ENCODE data around the gene HOXA13.

Gene HOXA13

GRCh38 chr7:27242555-27243339, 42.9 kb upstream of the HOXA13 start, which contains the start of gene EVX1:
Gene EVX1 (plus strand): TSS chr7:27242802. CDS start chr7:27243031, 229 bp downstream.
- H3K9me3 ChIP-seq (ENCODE audit: control insufficient read depth, low read length) = no peaks in the 10 kb centered on the region
- peaks cover 9% of the 10 kb centered on the region for H3K4me1 ChIP-seq (ENCODE audit: control insufficient read depth, insufficient read depth, low read length)
- H3K27me3 ChIP-seq (replicated peaks; ENCODE audit: control insufficient read depth, insufficient read depth, low read length) = peaks cover 79% of the 10 kb centered on the region
- H3K9ac ChIP-seq (ENCODE audit: low read length) = no peak within 1 kb of the TSS
- H3K4me3 ChIP-seq (ENCODE audit: low read length) = peak within 1 kb of the TSS; percentile 31
- DNase-seq (ENCODE audit: low read depth) = no peak
- H3K36me3 ChIP-seq (ENCODE audit: control insufficient read depth, insufficient read depth, low read length, severe bottlenecking) = no peaks in the 10 kb centered on the region

- peak overlapping the region; percentile 31 for H3K4me3 ChIP-seq (ENCODE audit: low read length)
- peaks cover 73% of the 10 kb centered on the region for H3K27me3 ChIP-seq (replicated peaks; ENCODE audit: control insufficient read depth, insufficient read depth, low read length)
- H3K36me3 ChIP-seq (ENCODE audit: control insufficient read depth, insufficient read depth, low read length, severe bottlenecking) = no peaks in the 10 kb centered on the region
- H3K9ac ChIP-seq (ENCODE audit: low read length) = no peak overlapping the region
- peaks cover 9% of the 10 kb centered on the region for H3K4me1 ChIP-seq (ENCODE audit: control insufficient read depth, insufficient read depth, low read length)
- no peaks in the 10 kb centered on the region for H3K9me3 ChIP-seq (ENCODE audit: control insufficient read depth, low read length)
- no peak for DNase-seq (ENCODE audit: low read depth)
These were observed 42.3 kb upstream of the HOXA13 start for GRCh38 chr7:27242154-27242553.

DNA sequence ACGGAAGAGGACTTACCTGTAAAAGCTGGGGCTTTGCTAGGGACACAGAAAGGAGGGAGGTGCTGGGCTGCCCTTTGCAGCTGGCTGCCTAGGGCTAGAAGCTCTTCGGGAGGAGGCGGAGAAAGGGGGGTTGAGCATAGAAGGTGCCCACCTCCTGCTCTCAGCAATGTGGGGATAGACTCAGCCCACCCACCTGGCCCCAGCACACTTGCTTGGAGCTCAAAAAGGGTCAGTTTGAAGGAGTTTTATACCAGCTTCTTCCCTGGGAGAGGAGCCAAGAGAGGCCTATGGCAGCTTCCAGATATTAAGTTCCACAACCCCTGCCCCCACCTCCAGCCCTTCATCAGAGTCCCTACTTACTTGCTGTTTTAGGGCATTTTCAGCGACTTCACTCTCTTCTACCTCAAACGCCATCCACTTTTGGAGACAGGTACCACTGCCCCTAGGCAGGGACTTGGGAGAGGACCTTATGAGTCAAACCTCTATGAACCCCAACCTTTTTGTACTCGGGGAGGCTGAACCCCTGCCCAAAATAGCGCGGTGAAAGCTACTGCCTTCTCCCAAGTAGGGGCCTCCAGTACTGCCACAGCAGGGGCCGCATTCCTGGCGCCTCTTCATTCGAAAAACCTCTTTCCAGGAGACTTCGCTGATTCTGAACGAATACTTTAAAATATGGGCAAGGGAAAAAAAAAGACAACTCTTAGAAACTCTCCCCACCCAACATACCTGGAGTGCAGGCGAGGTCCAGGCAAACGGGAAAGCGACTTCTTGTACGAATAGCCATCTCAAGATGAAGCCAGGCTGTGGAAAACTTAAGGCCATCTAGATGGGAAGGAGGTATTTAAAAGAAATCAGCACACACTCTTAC, 41.5 kb upstream of the HOXA13 start:
- Histone ChIP-seq H3K36me3 (ENCODE audit: control insufficient read depth, insufficient read depth, low read length, severe bottlenecking) (no peaks in the 10 kb centered on the region), H3K4me1 (ENCODE audit: control insufficient read depth, insufficient read depth, low read length) (peaks cover 9% of the 10 kb centered on the region), H3K27me3 (replicated peaks; ENCODE audit: control insufficient read depth, insufficient read depth, low read length) (peaks cover 66% of the 10 kb centered on the region), H3K4me3 (ENCODE audit: low read length) (no peak overlapping the region), H3K9ac (ENCODE audit: low read length) (no peak overlapping the region), H3K9me3 (ENCODE audit: control insufficient read depth, low read length) (no peaks in the 10 kb centered on the region)
- no peak for DNase-seq (ENCODE audit: low read depth)

DNA sequence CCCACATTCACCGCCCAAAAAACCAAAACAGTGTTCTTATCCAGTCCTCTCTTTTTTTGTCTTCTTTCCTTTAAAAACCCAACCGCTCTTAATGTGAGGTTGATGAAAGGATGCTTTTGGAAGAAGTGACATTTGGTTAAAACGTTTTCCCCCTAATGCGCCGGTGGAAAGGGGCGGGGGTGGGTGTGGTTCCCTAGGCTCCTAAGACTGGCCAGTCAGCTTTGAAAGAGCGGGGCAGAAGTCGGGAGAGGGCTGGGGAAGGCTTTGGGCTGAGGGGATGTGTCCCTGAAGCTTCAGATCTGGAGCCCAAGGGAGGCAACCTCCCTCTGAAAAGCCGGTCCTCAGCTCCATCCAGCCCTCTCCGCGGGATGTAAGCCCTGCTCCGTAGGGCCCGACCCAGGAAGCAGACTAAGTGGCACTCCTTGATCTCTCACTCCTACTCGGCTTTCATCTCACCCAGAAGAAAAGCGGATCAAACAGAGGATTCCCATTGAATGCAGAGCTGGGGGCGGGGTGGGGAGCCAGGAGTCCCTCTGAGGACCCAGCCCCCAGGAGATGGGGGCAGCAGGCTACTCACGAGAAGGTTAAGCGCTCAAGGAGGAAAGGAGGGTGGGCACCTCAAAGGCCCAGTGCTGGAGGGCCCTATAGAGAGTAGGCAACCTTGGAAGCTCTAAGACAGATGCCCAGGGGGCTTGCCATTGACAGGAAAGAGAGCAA, 40.3 kb upstream of the HOXA13 start:
- H3K9me3 ChIP-seq (ENCODE audit: control insufficient read depth, low read length) = no peaks in the 10 kb centered on the region
- H3K36me3 ChIP-seq (ENCODE audit: control insufficient read depth, insufficient read depth, low read length, severe bottlenecking) = no peaks in the 10 kb centered on the region
- peaks cover 61% of the 10 kb centered on the region for H3K27me3 ChIP-seq (replicated peaks; ENCODE audit: control insufficient read depth, insufficient read depth, low read length)
- H3K4me3 ChIP-seq (ENCODE audit: low read length) = no peak overlapping the region
- peaks cover 11% of the 10 kb centered on the region for H3K4me1 ChIP-seq (ENCODE audit: control insufficient read depth, insufficient read depth, low read length)
- no peak overlapping the region for H3K9ac ChIP-seq (ENCODE audit: low read length)
- no peak for DNase-seq (ENCODE audit: low read depth)

GRCh38 chr7:27239387-27240014, 39.6 kb upstream of the HOXA13 start:
- peak; percentile 11 for DNase-seq (ENCODE audit: low read depth)

DNA sequence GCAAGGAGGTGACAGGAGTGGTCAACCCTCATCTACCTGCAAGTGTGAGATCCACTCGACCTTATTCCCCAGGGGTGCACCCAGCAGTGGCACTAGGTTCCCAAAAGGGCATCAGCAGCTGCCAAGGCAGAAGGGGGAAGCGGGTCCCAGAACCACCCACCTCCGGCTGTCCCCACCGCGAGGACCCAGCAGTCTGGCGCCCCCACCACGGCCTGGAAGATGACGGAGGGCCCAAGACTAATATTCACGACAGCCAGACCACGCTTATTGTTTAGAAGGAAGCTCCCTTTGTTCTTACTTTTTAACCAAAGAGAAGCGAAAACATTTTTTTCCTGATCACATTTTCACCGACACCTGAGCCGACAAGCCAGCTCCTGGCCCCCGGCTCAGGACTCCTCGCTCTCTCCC, 39.1 kb upstream of the HOXA13 start:
- DNase-seq (ENCODE audit: low read depth) = no peak
- Histone ChIP-seq H3K9ac (ENCODE audit: low read length) (no peak overlapping the region), H3K9me3 (ENCODE audit: control insufficient read depth, low read length) (no peaks in the 10 kb centered on the region), H3K4me1 (ENCODE audit: control insufficient read depth, insufficient read depth, low read length) (peaks cover 11% of the 10 kb centered on the region), H3K27me3 (replicated peaks; ENCODE audit: control insufficient read depth, insufficient read depth, low read length) (peaks cover 49% of the 10 kb centered on the region), H3K4me3 (ENCODE audit: low read length) (no peak overlapping the region), H3K36me3 (ENCODE audit: control insufficient read depth, insufficient read depth, low read length, severe bottlenecking) (no peaks in the 10 kb centered on the region)

More at GRCh38 chr7:27239387-27240014, 39.6 kb upstream of the HOXA13 start:
- Histone ChIP-seq H3K4me3 (ENCODE audit: low read length) (no peak overlapping the region), H3K36me3 (ENCODE audit: control insufficient read depth, insufficient read depth, low read length, severe bottlenecking) (no peaks in the 10 kb centered on the region), H3K9ac (ENCODE audit: low read length) (no peak overlapping the region), H3K4me1 (ENCODE audit: control insufficient read depth, insufficient read depth, low read length) (peaks cover 11% of the 10 kb centered on the region), H3K9me3 (ENCODE audit: control insufficient read depth, low read length) (no peaks in the 10 kb centered on the region), H3K27me3 (replicated peaks; ENCODE audit: control insufficient read depth, insufficient read depth, low read length) (peaks cover 54% of the 10 kb centered on the region)

- DNase-seq (ENCODE audit: low read depth) = no peak
These were observed 37.9 kb upstream of the HOXA13 start for GRCh38 chr7:27237735-27238334.

GRCh38 chr7:27235387-27236311, 35.8 kb upstream of the HOXA13 start:
- H3K9ac ChIP-seq (ENCODE audit: low read length) = peak overlapping the region; percentile 74
- DNase-seq (ENCODE audit: low read depth) = no peak
- H3K4me1 ChIP-seq (ENCODE audit: control insufficient read depth, insufficient read depth, low read length) = peaks cover 7% of the 10 kb centered on the region
- H3K4me3 ChIP-seq (ENCODE audit: low read length) = peak overlapping the region; percentile 81
- no peaks in the 10 kb centered on the region for H3K9me3 ChIP-seq (ENCODE audit: control insufficient read depth, low read length)
- peaks cover 16% of the 10 kb centered on the region for H3K27me3 ChIP-seq (replicated peaks; ENCODE audit: control insufficient read depth, insufficient read depth, low read length)
- no peaks in the 10 kb centered on the region for H3K36me3 ChIP-seq (ENCODE audit: control insufficient read depth, insufficient read depth, low read length, severe bottlenecking)

More at GRCh38 chr7:27237735-27238334, 37.9 kb upstream of the HOXA13 start:
- H3K4me3 ChIP-seq (ENCODE audit: low read length) = no peak overlapping the region
- H3K9ac ChIP-seq (ENCODE audit: low read length) = no peak overlapping the region
- H3K9me3 ChIP-seq (ENCODE audit: control insufficient read depth, low read length) = no peaks in the 10 kb centered on the region
- H3K27me3 ChIP-seq (replicated peaks; ENCODE audit: control insufficient read depth, insufficient read depth, low read length) = peaks cover 37% of the 10 kb centered on the region
- H3K36me3 ChIP-seq (ENCODE audit: control insufficient read depth, insufficient read depth, low read length, severe bottlenecking) = no peaks in the 10 kb centered on the region
- peaks cover 11% of the 10 kb centered on the region for H3K4me1 ChIP-seq (ENCODE audit: control insufficient read depth, insufficient read depth, low read length)

DNA sequence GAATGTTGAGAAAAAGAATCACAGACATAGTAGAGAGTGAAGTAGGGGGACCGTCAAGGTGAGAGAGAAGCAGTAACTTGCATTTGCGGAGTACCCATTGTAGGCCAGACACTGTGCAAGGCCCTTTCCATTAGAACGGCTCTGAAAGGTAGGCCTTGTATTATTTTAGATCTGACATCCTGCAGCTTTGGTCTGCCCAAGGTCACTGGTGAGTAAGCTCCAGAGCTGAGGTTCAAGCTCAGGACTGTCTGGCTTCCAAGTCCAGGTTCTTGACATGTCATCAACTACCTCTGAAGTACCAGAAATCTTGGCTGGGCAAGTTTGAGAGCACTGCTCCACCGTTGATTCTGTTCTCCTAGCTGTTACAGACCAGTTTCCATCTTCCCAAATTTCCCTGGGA, 29.6 kb upstream of the HOXA13 start:
- no peak for DNase-seq (ENCODE audit: low read depth)
- H3K9me3 ChIP-seq (ENCODE audit: control insufficient read depth, low read length) = no peaks in the 10 kb centered on the region

More for the DNA sequence above, 29.6 kb upstream of the HOXA13 start:
- no peaks in the 10 kb centered on the region for H3K4me1 ChIP-seq (ENCODE audit: control insufficient read depth, insufficient read depth, low read length)
- no peaks in the 10 kb centered on the region for H3K36me3 ChIP-seq (ENCODE audit: control insufficient read depth, insufficient read depth, low read length, severe bottlenecking)
- H3K9ac ChIP-seq (ENCODE audit: low read length) = no peak overlapping the region
- no peak overlapping the region for H3K4me3 ChIP-seq (ENCODE audit: low read length)
- peaks cover 26% of the 10 kb centered on the region for H3K27me3 ChIP-seq (replicated peaks; ENCODE audit: control insufficient read depth, insufficient read depth, low read length)
